NCI-H345 (cell line): ENCODE measurements around the gene INPPL1.
"Not testable (repeated sequence)": the region's sequence is repeated elsewhere in the genome, so short reads cannot be mapped to it uniquely, and the experiment has no call there.

Experiments used
- DNase-seq: peaks from one replicate; lab custom pipeline; 2025; lab: John Stamatoyannopoulos, UW

Gene INPPL1

GRCh38 chr11:72243173-72244059 lies 18.8 kb downstream of the INPPL1 start:
- DNase-seq, result no peak

GRCh38 chr11:72244060-72244360 lies 19.4 kb downstream of the INPPL1 start, which contains the start of gene PHOX2A:
Gene PHOX2A (minus strand): TSS chr11:72244176. CDS start chr11:72244004, 172 bp downstream.
- no peak for DNase-seq

GRCh38 chr11:72244361-72245262 lies 20.0 kb downstream of the INPPL1 start:
- DNase-seq, result no peak

- no peak for DNase-seq
Measured at GRCh38 chr11:72245263-72245816, 20.8 kb downstream of the INPPL1 start.

GRCh38 chr11:72247584-72247983 lies 23.0 kb downstream of the INPPL1 start:
- no peak for DNase-seq

GRCh38 chr11:72249961-72250360 lies 25.4 kb downstream of the INPPL1 start:
- no peak for DNase-seq

GRCh38 chr11:72250661-72251464 lies 26.3 kb downstream of the INPPL1 start:
- DNase-seq, result no peak

- DNase-seq, result no peak
Measured at GRCh38 chr11:72251614-72252013, 27.0 kb downstream of the INPPL1 start.

GRCh38 chr11:72253392-72253791 lies 28.8 kb downstream of the INPPL1 start:
- no peak for DNase-seq

- no peak for DNase-seq
Measured at GRCh38 chr11:72254299-72254993, 29.9 kb downstream of the INPPL1 start.

GRCh38 chr11:72257570-72257969 lies 33.0 kb downstream of the INPPL1 start:
- DNase-seq, result no peak

- DNase-seq, result no peak
Measured at GRCh38 chr11:72259490-72259889, 34.9 kb downstream of the INPPL1 start.

- no peak for DNase-seq
Measured at GRCh38 chr11:72260574-72260973, 36.0 kb downstream of the INPPL1 start.

- DNase-seq, result no peak
Measured at GRCh38 chr11:72263361-72263760, 38.8 kb downstream of the INPPL1 start.

- no peak for DNase-seq
Measured at GRCh38 chr11:72265951-72266350, 41.4 kb downstream of the INPPL1 start.

GRCh38 chr11:72266960-72267359 lies 42.4 kb downstream of the INPPL1 start:
- not testable (repeated sequence) for DNase-seq

GRCh38 chr11:72267956-72268617 lies 43.5 kb downstream of the INPPL1 start:
- no peak for DNase-seq

GRCh38 chr11:72271980-72272379 lies 47.4 kb downstream of the INPPL1 start:
- no peak for DNase-seq

- no peak for DNase-seq
Measured at GRCh38 chr11:72274435-72274834, 49.9 kb downstream of the INPPL1 start.

- DNase-seq, result no peak
Measured at GRCh38 chr11:72278905-72279304, 54.3 kb downstream of the INPPL1 start.

- DNase-seq, result no peak
Measured at GRCh38 chr11:72280037-72280436, 55.5 kb downstream of the INPPL1 start.
